Hepatic stellate cell (primary cell): ENCODE data around the gene ARMC7.
"Not testable (repeated sequence)": the region's sequence is repeated elsewhere in the genome, so short reads cannot be mapped to it uniquely, and the experiment has no call there.

Source experiments
- DNase-seq: peaks from one replicate; pipeline ENCODE4 v3.0.0; 2011; ENCODE audit warnings: low spot score

Gene ARMC7

GRCh38 chr17:75130059-75130631, 20.4 kb downstream of the ARMC7 start:
- DNase-seq: no peak

- DNase-seq: peak; percentile 75
These were observed 21.0 kb downstream of the ARMC7 start for GRCh38 chr17:75130632-75131277.

GRCh38 chr17:75131278-75132017, 21.7 kb downstream of the ARMC7 start, which contains the start of gene NT5C:
NT5C (minus strand) TSS chr17:75131742; CDS start chr17:75131707, 35 bp downstream.
- peak; percentile 85 for DNase-seq

- DNase-seq: not testable (repeated sequence)
These were observed 22.5 kb downstream of the ARMC7 start for GRCh38 chr17:75132018-75133000.

- DNase-seq: no peak
These were observed 23.2 kb downstream of the ARMC7 start for GRCh38 chr17:75133001-75133400.

GRCh38 chr17:75133607-75134347, 24.0 kb downstream of the ARMC7 start:
- DNase-seq: not testable (repeated sequence)

- no peak for DNase-seq
These were observed 25.7 kb downstream of the ARMC7 start for GRCh38 chr17:75135452-75135851.

GRCh38 chr17:75135946-75136345, 26.2 kb downstream of the ARMC7 start:
- DNase-seq: no peak

GRCh38 chr17:75137762-75138161, 28.0 kb downstream of the ARMC7 start:
- not testable (repeated sequence) for DNase-seq

- DNase-seq: no peak
These were observed 28.8 kb downstream of the ARMC7 start for GRCh38 chr17:75138519-75138918.

- no peak for DNase-seq
These were observed 32.6 kb downstream of the ARMC7 start for GRCh38 chr17:75142236-75142971.

- no peak for DNase-seq
These were observed 35.2 kb downstream of the ARMC7 start for GRCh38 chr17:75144816-75145512.

GRCh38 chr17:75146592-75146991, 36.8 kb downstream of the ARMC7 start:
- no peak for DNase-seq

- DNase-seq: no peak
These were observed 38.2 kb downstream of the ARMC7 start for GRCh38 chr17:75147878-75148546.

GRCh38 chr17:75151930-75152329, 42.2 kb downstream of the ARMC7 start:
- no peak for DNase-seq

- no peak for DNase-seq
These were observed 42.8 kb downstream of the ARMC7 start for GRCh38 chr17:75152523-75152921.

GRCh38 chr17:75152922-75153779, 43.4 kb downstream of the ARMC7 start:
- DNase-seq: no peak

- no peak for DNase-seq
These were observed 44.0 kb downstream of the ARMC7 start for GRCh38 chr17:75153780-75154194.
